Stimulated activated CD8-positive, alpha-beta memory T cell treated with anti-CD3 and anti-CD28 coated beads, Interleukin-12 subunit alpha, Interleukin-12 subunit beta, amount 100 ng/mL, for 1 hour (primary cell): ENCODE data around the gene STAC2.

Experiments
- DNase-seq: peaks from one replicate; pipeline ENCODE4 v3.0.0-alpha.2; 2020; ENCODE audit warnings: low read depth

The STAC2 gene

GRCh38 chr17:39161962-39162361, 63.8 kb downstream of the STAC2 start:
- DNase-seq: no peak
